Stimulated activated CD8-positive, alpha-beta memory T cell treated with anti-CD3 and anti-CD28 coated beads, Interleukin-7, amount 100 ng/mL, for 1 hour (primary cell): ENCODE measurements around the gene GALNT11.
"Not testable (repeated sequence)": the region's sequence is repeated elsewhere in the genome, so short reads cannot be mapped to it uniquely, and the experiment has no call there.

Experiments
- DNase-seq, 2 donors: peaks; one replicate each; pipeline ENCODE4 v3.0.0-alpha.2; 2020; ENCODE audit warnings: low read depth in 2 of 2

GALNT11 gene

DNA sequence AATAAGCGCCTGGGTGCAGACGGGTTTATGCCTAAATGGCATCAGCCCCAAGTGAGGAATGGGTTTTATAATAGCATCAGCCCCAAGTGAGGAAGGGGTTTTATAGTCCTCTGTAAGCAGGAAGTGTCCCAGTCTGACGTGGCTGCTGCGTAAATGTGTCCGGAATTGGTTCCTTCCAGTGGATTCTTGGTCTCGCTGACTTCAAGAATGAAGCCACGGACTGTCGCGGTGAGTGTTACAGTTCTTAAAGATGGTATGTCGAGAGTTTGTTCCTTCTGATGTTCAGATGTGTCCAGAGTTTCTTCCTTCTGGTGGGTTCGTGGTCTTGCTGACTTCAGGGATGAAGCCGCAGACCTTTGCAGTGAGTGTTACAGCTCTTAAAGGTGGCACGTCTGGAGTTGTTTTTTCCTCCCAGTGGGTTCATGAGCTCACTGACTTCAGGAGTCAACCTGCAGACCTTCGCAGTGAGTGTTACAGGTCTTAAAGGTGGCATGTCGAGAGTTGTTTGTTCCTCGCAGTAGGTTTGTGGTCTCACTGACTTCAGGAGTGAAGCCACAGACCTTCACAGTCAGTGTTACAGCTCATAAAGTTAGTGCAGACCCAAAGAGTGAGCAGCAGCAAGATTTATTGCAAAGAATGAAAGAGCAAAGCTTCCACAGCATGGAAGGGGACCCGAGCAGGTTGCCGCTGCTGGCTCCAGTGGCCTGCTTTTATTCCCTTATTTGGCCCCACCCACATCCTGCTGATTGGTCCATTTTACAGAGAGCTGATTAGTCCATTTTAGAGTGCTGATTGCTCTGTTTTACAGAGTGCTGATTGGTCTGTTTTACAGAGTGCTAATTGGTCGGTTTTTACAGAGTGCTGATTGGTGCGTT, 2.3 kb downstream of the GALNT11 start:
- DNase-seq, result peak in 1 of 2 donors; percentile 20

DNA sequence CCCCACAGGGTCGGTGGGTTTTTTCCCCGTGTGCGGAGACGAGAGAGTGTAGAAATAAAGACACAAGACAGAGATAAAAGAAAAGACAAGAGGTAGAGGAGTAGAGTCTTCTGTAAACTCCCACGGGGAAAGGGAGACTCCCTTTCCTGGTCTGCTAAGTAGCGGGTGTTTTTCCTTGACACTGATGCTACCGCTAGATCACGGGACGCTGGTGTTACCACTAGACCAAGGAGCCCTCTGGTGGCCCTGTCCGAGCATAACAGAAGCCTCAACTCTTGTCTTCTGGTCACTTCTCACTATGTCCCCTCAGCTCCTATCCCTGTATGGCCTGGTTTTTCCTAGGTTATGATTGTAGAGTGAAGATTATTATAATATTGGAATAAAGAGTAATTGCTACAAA, 4.6 kb downstream of the GALNT11 start:
- DNase-seq, result not testable (repeated sequence)

- DNase-seq, result not testable (repeated sequence)
These were observed 5.2 kb downstream of the GALNT11 start for GRCh38 chr7:152030639-152031038.

GRCh38 chr7:152035817-152036216, 10.3 kb downstream of the GALNT11 start:
- DNase-seq, result no peak

DNA sequence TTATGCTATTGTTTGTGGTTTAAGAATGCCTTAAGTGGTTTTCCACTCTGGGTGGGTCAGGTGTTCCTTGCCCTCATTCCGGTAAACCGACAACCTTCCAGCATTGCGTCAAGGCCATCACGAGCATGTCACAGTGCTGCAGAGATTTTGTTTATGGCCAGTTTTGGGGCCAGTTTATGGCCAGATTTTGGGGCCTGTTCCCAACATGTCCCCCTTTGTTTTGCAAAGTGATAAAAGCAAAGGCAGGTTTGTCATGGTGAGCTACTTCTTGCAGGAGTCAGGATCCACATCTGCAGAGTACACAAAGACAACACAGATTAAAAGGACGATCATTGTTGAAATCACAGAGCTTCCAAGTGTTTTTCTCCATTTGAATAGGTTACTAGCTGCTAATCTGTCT, 12.9 kb downstream of the GALNT11 start:
- DNase-seq, result not testable (repeated sequence)

DNA sequence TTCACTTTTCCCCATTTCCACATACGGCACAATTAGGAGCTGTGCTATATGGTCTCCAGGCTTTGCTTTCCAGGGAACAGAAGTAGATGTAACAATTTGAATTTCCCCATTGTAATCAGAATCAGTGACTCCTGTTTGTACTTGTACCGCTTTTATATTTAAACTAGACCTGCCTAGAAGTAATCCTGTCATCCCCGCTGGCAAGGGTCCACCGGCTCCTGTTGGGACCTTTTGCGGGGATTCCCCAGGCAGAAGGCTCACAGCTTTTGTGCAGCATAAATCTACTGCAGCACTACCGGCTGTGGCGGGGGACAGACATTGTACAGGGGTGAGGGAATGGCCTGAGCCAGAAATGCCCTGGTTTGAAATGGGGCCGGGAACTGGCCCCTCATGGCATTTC, 17.6 kb downstream of the GALNT11 start:
- DNase-seq, result not testable (repeated sequence)

- not testable (repeated sequence) for DNase-seq
These were observed 19.4 kb downstream of the GALNT11 start for GRCh38 chr7:152044909-152045308.

DNA sequence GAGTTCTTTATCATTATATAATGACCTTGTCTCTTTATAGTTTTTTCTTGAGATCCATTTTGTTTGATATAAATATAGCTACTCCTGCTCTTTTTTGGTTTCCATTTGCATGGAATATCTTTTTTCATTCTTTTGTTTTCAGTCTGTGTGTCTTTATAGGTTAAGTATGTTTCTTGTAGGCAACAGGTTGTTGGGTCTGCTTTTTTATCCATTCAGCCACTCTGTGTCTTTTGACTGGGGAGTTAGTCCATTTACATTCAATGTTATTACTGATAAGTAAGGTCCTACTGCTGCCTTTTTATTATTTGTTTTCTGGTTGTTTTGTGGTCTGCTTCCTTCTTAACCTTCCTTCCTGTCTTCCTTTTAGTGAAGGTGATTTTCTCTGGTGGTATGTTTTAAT, 21.1 kb downstream of the GALNT11 start:
- no peak for DNase-seq

- no peak for DNase-seq
These were observed 22.6 kb downstream of the GALNT11 start for GRCh38 chr7:152048051-152048450.

GRCh38 chr7:152050547-152050971, 25.1 kb downstream of the GALNT11 start:
- no peak for DNase-seq

- DNase-seq, result no peak
These were observed 26.5 kb downstream of the GALNT11 start for GRCh38 chr7:152051968-152052367.

DNA sequence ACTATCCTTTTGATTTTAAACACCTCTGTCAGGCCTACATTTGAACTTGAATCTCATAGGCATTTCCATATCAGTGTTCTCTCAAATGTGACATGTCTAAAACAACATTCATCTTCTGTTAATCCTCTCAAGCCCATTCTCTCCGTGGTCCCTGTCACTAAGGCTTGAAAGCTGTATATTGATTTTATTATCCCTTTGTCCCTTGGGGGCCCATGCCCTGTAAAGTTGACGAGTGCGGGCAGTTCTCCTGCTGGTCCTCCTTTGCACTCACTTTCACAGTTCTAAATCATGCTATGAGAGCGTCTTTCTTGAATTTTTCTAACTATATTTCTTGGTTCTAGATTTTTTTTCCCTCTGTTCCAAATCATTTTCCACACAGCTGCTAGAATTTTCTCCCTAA, 27.3 kb downstream of the GALNT11 start:
- no peak for DNase-seq

DNA sequence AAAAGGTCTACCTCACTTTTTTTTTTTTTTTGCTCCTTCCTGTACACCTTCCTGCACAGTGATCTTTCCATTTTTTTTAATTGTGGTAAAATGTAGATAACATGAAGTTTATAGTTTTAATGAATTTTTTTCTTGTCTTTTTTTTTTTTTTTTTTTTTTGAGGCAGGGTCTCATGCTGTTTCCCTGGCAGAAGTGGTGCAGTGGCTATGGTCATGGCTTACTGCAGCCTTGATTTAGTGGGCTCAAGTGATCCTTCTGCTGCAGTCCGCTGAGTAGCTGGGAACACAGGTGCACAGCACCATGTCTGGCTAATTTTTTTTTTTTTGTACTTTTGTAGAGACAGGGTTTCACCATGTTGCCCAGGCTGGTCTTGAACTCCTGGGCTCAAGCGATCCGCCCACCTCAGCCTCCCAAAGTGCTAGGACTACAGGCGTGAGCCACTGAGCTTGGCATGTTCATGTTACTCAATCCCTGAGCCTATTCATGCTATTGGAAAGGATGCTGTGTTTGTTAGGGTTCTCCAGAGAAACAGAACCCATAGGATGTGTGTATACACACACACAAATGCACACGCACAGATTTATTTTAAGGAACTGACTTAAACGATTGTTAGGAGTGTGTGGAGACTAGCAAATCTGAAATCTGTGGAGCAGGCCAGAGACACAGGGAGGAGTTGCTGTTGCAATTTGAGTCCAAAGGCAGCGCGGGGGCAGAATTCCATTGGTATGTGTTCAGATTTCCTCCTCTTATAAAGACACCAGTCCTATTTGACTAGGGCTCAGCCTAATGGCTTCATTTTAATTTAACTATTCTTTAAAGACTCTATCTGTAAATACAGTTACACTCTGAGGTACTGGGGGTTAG, 29.1 kb downstream of the GALNT11 start:
- no peak for DNase-seq

GRCh38 chr7:152056621-152057274, 31.3 kb downstream of the GALNT11 start:
- no peak for DNase-seq

DNA sequence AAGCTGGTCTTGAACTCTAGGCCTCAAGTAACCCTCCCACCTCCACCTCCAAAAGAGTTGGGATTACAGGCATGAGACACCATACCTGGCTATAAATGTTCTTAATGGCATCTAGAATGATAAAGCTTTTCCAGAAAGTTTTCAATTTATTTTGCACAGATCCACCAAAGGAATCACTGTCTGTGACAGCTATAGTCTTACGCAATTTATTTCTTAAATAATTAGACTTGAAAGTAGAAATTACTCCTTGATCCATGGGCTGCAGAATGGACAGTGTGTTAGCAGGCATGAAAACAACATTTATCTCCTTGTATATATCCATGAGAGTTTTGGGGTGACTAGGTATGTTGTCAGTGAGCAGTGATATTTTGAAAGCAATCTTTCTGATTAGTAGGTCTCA, 33.8 kb downstream of the GALNT11 start:
- DNase-seq, result no peak

DNA sequence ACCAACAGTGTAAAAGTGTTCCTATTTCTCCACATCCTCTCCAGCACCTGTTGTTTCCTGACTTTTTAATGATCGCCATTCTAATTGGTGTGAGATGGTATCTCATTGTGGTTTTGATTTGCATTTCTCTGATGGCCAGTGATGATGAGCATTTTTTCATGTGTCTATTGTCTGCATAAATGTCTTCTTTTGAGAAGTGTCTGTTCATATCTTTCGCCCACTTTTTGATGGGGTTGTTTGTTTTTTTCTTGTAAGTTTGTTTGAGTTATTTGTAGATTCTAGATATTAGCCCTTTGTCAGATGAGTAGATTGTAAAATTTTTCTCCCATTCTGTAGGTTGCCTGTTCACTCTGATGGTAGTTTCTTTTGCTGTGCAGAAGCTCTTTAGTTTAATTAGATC, 35.6 kb downstream of the GALNT11 start:
- DNase-seq, result not testable (repeated sequence)

DNA sequence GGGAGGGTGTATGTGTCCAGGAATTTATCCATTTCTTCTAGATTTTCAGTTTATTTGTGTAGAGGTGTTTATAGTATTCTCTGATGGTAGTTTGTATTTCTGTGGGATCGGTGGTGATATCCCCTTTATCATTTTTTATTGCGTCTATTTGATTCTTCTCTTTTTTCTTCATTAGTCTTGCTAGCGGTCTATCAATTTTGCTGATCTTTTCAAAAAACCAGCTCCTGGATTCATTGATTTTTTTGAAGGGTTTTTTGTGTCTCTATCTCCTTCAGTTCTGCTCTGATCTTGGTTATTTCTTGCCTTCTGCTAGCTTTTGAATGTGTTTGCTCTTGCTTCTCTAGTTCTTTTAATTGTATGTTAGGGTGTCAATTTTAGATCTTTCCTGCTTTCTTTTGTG, 37.7 kb downstream of the GALNT11 start:
- not testable (repeated sequence) for DNase-seq

- not testable (repeated sequence) for DNase-seq
These were observed 38.3 kb downstream of the GALNT11 start for GRCh38 chr7:152063821-152064220.

DNA sequence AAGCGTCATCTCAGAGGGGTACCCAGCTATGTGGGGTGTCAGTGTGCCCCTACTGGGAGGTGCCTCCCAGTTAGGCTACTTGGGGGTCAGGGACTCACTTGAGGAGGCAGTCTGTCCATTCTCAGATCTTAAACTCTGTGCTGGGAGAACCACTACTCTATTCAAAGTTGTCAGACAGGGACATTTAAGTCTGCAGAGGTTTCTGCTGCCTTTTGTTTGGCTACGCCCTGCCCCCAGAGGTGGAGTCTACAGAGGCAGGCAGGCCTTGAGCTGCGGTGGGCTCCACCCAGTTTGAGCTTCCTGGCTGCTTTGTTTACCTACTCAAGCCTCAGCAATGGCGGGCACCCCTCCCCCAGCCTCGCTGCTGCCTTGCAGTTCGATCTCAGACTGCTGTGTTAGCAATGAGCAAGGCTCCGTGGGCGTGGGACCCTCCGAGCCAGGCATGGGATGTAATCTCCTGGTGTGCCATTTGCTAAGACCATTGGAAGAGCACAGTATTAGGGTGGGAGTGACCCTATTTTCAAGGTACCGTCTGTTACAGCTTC, 40.4 kb downstream of the GALNT11 start:
- not testable (repeated sequence) for DNase-seq

DNA sequence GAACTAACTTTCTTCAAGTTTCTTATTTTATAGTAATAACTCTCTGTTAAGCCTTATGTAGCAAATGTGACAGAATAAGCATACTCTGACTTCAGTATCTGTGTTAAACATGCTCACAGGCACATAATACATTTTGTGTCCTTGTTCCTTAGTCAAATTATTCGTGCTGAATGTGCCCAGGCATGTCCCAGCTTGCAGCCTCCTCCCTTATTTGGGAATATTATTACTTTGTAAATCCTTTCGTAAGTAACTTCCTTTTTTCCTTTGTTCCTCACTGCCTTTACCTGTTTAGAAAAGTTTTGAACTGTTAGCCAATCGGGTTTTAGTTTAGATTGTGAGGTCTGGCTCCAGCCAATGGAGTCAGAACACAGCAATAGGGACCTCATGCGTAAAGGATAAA, 46.9 kb downstream of the GALNT11 start:
- DNase-seq, result no peak

- no peak for DNase-seq
These were observed 47.9 kb downstream of the GALNT11 start for GRCh38 chr7:152073352-152073751.

GRCh38 chr7:152074673-152075072, 49.2 kb downstream of the GALNT11 start:
- DNase-seq, result no peak
